C4-2B (cell line): ENCODE data around the gene TMEM260.
"Not testable (repeated sequence)": the region's sequence is repeated elsewhere in the genome, so short reads cannot be mapped to it uniquely, and the experiment has no call there.

Experiments
- CTCF ChIP-seq: fragments of 450-650 bp; conservative IDR thresholded peaks from 2 replicates; pipeline ENCODE4 v1.5.1; 2017; ENCODE audit warnings: mild to moderate bottlenecking
- ZFX ChIP-seq: fragments of 450-650 bp; IDR thresholded peaks from 2 replicates; pipeline ENCODE4 v1.6.1; 2017

GRCh38 chr14:56611663-56612062 lies 32.1 kb downstream of the TMEM260 start:
- not testable (repeated sequence) for TF ChIP-seq CTCF, ZFX
